ENCODE measurements around the gene CPLX4.

- TF ChIP-seq EZH2 (IDR thresholded peaks at IDR 0.05; ENCODE audit: insufficient read depth, poor library complexity, severe bottlenecking) (no peak), EZH2phosphoT487 (IDR thresholded peaks at IDR 0.05; ENCODE audit: insufficient read depth, low read depth) (no peak)
Observed at GRCh38 chr18:59293317-59293716, 25.1 kb downstream of the CPLX4 start.
